ENCODE results near the gene STYXL2. TPM values are rescaled to one million over a fixed set of nuclear protein-coding genes. Genes with fewer than 3 reads are reported as not detected.

STYXL2 gene
- total and polyA plus RNA-seq, 2 donors (not counting 3 experiments of a cell fraction or from before 2014, with no cell fraction given), result not detected

DNA sequence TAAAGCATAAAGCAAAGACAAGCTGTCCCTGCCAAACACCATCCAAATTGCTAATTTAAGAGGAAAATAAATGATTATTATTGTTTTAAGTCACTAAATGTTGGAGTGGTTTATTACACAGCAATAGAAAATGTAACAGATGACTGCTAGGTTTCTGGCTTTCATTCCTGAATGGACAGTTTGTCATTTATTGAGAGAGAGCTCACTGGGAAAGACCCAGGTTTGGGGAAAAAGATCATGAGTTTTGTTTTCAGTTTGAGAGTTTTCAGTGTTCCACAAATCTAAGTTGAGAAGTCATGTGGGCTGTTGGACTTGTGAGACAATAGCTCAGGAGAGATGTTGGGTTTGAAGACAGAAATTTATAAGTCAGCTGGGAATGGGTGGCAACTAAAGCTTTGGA is 9.1 kb upstream of the STYXL2 start:
- TF ChIP-seq EZH2 (IDR thresholded peaks at IDR 0.05; ENCODE audit: borderline replicate concordance, low read depth, low read length, severe bottlenecking), result no peak
- TF ChIP-seq JUN (IDR thresholded peaks at IDR 0.05; ENCODE audit: borderline replicate concordance, insufficient read depth, insufficient read length, low read depth), result no peak
- TF ChIP-seq, protein P1, sequence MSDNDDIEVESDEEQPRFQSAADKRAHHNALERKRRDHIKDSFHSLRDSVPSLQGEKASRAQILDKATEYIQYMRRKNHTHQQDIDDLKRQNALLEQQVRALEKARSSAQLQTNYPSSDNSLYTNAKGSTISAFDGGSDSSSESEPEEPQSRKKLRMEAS (IDR thresholded peaks at IDR 0.05; ENCODE audit: insufficient read depth, insufficient read length), result no peak
- TF ChIP-seq GATA2 (IDR thresholded peaks at IDR 0.05; ENCODE audit: insufficient read depth, insufficient read length, low read depth, low read length), result no peak
- no peak for TF ChIP-seq MYC (IDR thresholded peaks at IDR 0.05; ENCODE audit: low read depth, low read length)
- TF ChIP-seq POLR2AphosphoS5 (IDR thresholded peaks at IDR 0.05; ENCODE audit: insufficient read depth, low read depth, low read length), result no peak
- no peak for TF ChIP-seq POLR2A (IDR thresholded peaks at IDR 0.05; ENCODE audit: low read depth, low read length)
- TF ChIP-seq, protein P2, sequence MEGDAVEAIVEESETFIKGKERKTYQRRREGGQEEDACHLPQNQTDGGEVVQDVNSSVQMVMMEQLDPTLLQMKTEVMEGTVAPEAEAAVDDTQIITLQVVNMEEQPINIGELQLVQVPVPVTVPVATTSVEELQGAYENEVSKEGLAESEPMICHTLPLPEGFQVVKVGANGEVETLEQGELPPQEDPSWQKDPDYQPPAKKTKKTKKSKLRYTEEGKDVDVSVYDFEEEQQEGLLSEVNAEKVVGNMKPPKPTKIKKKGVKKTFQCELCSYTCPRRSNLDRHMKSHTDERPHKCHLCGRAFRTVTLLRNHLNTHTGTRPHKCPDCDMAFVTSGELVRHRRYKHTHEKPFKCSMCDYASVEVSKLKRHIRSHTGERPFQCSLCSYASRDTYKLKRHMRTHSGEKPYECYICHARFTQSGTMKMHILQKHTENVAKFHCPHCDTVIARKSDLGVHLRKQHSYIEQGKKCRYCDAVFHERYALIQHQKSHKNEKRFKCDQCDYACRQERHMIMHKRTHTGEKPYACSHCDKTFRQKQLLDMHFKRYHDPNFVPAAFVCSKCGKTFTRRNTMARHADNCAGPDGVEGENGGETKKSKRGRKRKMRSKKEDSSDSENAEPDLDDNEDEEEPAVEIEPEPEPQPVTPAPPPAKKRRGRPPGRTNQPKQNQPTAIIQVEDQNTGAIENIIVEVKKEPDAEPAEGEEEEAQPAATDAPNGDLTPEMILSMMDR (IDR thresholded peaks at IDR 0.05; ENCODE audit: extremely low read depth in 1 of 2, insufficient read depth in 1 of 2, low read depth in 1 of 2, low read length in 2 of 2), result no peak
- no peak for TF ChIP-seq FOS (IDR thresholded peaks at IDR 0.05; ENCODE audit: borderline replicate concordance, insufficient read depth, low read length)
- no peaks in the 10 kb centered on the region for H3K4me1 ChIP-seq (ENCODE audit: control insufficient read depth, extremely low read depth, insufficient read depth, low read length)
- H3K9ac ChIP-seq (replicated peaks; ENCODE audit: extremely low read depth, insufficient read depth, low read length), result no peak overlapping the region
- no peak overlapping the region for H2AFZ ChIP-seq (ENCODE audit: low read depth, low read length)
- no peak overlapping the region for H3K4me3 ChIP-seq (replicated peaks in 1 of 3; ENCODE audit: insufficient read depth in 1 of 3, low read depth in 1 of 3, low read length in 3 of 3)
- FAIRE-seq (no peak), DNase-seq (ENCODE audit: low read depth, low spot score) (no peak)
- dilution Hi-C loops (cut with MboI; ENCODE audit: extremely low pct_ligation_motif_present, low sequenced_read_pairs), result no loop called here
- ChIA-PET CTCF (interaction anchor here (1.0 to 1.7 kb wide), 2 partner anchors 449 to 455 kb away, joined by 3 to 4 read pairs; no protein-coding TSS in a partner anchor), POLR2A (no interaction called here)
- H3K79me2 ChIP-seq (ENCODE audit: control insufficient read depth, insufficient read depth, low read length), result no peaks in the 10 kb centered on the region
- intact Hi-C loops (cut with micrococcal nuclease), result no loop called here
- no peaks in the 10 kb centered on the region for H3K36me3 ChIP-seq (ENCODE audit: control insufficient read depth in 2 of 2, extremely low read depth in 1 of 2, insufficient read depth in 2 of 2, low read length in 2 of 2)
- no peaks in the 10 kb centered on the region for H3K9me3 ChIP-seq (replicated peaks; ENCODE audit: control insufficient read depth, insufficient read depth, low read length)
- peaks cover 0 to 2% of the 10 kb centered on the region in 2 experiments for H3K27me3 ChIP-seq (ENCODE audit: control insufficient read depth in 2 of 2, insufficient read depth in 2 of 2, low read length in 2 of 2)
- no peaks in the 10 kb centered on the region for H3K9me1 ChIP-seq (replicated peaks; ENCODE audit: control insufficient read depth, extremely low read depth, insufficient read depth, low read length)
- H3K4me2 ChIP-seq (ENCODE audit: insufficient read depth, low read length), result no peak overlapping the region
- H4K20me1 ChIP-seq (replicated peaks; ENCODE audit: control insufficient read depth, extremely low read depth, insufficient read depth, low read length), result no peaks in the 10 kb centered on the region
- H3K27ac ChIP-seq (ENCODE audit: insufficient read depth, low read depth, low read length), result no peak overlapping the region
- BruUV-seq (replicated peaks), result no TSS peak

Data from endothelial cell of umbilical vein (primary cell).